ENCODE measurements around the gene ZNF524.

DNA sequence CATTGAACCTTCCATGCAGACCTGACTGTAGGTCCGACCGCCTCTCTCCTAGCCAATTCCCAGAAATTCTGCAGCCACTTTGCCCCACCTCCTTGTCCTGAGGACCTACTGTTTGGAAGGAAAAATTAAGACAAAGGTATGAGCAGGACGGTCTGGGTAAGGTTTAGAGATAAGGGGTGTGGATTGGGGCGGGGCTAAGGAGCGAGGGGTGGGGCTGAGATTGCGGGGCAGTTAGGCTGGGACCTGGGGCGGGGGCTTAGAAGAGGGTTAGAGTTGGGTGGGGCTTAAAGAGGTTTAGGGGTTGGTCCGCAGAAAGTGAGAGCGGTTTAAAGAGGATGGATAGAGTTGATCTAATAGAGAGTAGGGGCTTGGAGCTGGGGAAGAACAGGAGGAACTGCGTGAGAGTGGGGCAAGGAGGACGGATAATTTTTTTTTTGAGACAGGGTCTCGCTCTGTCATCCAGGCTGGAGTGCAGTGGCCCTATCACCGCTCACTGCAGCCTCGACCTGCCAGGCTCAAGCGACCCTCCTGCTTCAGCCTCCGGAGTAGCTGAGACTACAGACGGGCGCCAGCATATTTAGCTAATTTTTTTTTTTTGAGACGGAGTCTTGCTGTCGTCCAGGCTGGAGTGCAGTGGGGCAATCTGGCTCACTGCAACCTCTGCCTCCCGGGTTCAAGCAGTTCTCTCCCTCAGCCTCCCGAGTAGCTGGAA lies 3.6 kb downstream of the ZNF524 start:
- TF ChIP-seq EZH2 (IDR thresholded peaks at IDR 0.05; ENCODE audit: insufficient read depth, poor library complexity, severe bottlenecking), result no peak
- TF ChIP-seq EZH2phosphoT487 (IDR thresholded peaks at IDR 0.05; ENCODE audit: insufficient read depth, low read depth), result no peak

Measured in GM23248 (cell line).